Lung (tissue), 12 donors: ENCODE results near the gene SEZ6L2. TPM values are rescaled to one million over a fixed set of nuclear protein-coding genes. Genes with fewer than 3 reads are reported as not detected.
"Not testable (repeated sequence)": the region's sequence is repeated elsewhere in the genome, so short reads cannot be mapped to it uniquely, and the experiment has no call there.

Experiments used
- ATAC-seq: fragments of 200-7000 bp; cut with Tn5 transposase; one replicate; pipeline ENCODE4 v1.9.1; 2020; ENCODE audit warnings: moderate number of reproducible peaks; ENCODE audit not compliant: insufficient read depth, low FRiP score
- DNase-seq, 3 donors: peaks; one replicate each; pipeline ENCODE4 v3.0.0-alpha.2; 2013 to 2017
- H3K27ac ChIP-seq, 2 donors: one replicate each; pipeline ENCODE4 v1.5.1; 2013; ENCODE audit warnings: mild to moderate bottlenecking in 2 of 2, moderate library complexity in 2 of 2, control low read depth in 1 of 2, inconsistent platforms in 1 of 2, low read depth in 1 of 2, low read length in 1 of 2
- H3K27me3 ChIP-seq, 3 donors: one replicate each; pipeline ENCODE4 v1.5.1; 2013; ENCODE audit warnings: low read length in 2 of 3; ENCODE audit not compliant: control insufficient read depth in 3 of 3, insufficient read depth in 3 of 3
- H3K36me3 ChIP-seq, 4 donors: one replicate each; pipeline ENCODE4 v1.5.1; 2013; ENCODE audit warnings: low read length in 4 of 4, mild to moderate bottlenecking in 1 of 4, moderate library complexity in 1 of 4; ENCODE audit not compliant: control insufficient read depth in 4 of 4, insufficient read depth in 4 of 4
- H3K4me1 ChIP-seq, 5 donors: one replicate each; pipeline ENCODE4 v1.5.1; 2013; ENCODE audit warnings: low read length in 5 of 5, mild to moderate bottlenecking in 2 of 5, moderate library complexity in 1 of 5; ENCODE audit not compliant: control insufficient read depth in 5 of 5, insufficient read depth in 5 of 5
- H3K4me3 ChIP-seq: one replicate; pipeline ENCODE4 v1.5.1; 2013; ENCODE audit warnings: mild to moderate bottlenecking, control low read depth, moderate library complexity
- H3K9ac ChIP-seq, 2 donors: one replicate each; pipeline ENCODE4 v1.5.1; 2013; ENCODE audit warnings: low read length in 2 of 2, control low read depth in 1 of 2; ENCODE audit not compliant: insufficient read depth in 1 of 2
- H3K9me3 ChIP-seq, 4 donors: one replicate each; pipeline ENCODE4 v1.5.1; 2013; ENCODE audit warnings: low read length in 3 of 4, mild to moderate bottlenecking in 1 of 4, moderate library complexity in 1 of 4; ENCODE audit not compliant: control insufficient read depth in 4 of 4, insufficient read depth in 3 of 4
- CTCF ChIP-seq: IDR thresholded peaks from 2 replicates; pipeline ENCODE4 v1.5.1; 2012; ENCODE audit warnings: mild to moderate bottlenecking; ENCODE audit errors: control extremely low read depth, extremely low read depth
- WGBS, 2 donors: extraction: QIAGEN DNeasy Blood & Tissue Kit; methylation state at CpG; one replicate each; pipeline ENCODE4 v1.1.7; 2013; 5-methylcytosine and 5-hydroxymethylcytosine counted together
- polyA plus RNA-seq, 2 donors: library from polyadenylated mRNA; stranded (reverse); fragments of 200-250 nt; gene quantifications; one replicate each; pipeline ENCODE4 v1.2.1, GENCODE V29; 2013
- total RNA-seq, 2 donors: library from RNA; depleted of rRNA in 1 of 2; stranded (reverse); fragments of >200 nt in 1 of 2; gene quantifications; one replicate each; pipeline ENCODE4 v1.2.1, GENCODE V29; 2014 to 2021
- donor health status: control.
- donor health status: control.
- donor health status: Bipolar disorder and iron deficiency.
- donor health status: healthy.
- donor health status: DM: yes; HTN: yes; CAD: no.

The SEZ6L2 gene
- total and polyA plus RNA-seq, 4 donors: 4.6 to 19.2 (median 6.1) TPM

GRCh38 chr16:29871822-29872546 is 27.4 kb downstream of the SEZ6L2 start:
- peaks cover 0 to 2% (median 0%) of the 10 kb centered on the region in 5 donors for H3K4me1 ChIP-seq
- H3K36me3 ChIP-seq: no peaks in the 10 kb centered on the region
- H3K27me3 ChIP-seq: peaks cover 0 to 21% (median 14%) of the 10 kb centered on the region in 3 donors
- DNase-seq (no peak), ATAC-seq (no peak)
- H3K4me3 ChIP-seq: no peak overlapping the region
- WGBS, 2 donors: 89 to 92% methylated on average over 16 of the region's 16 CpGs
- no peak for TF ChIP-seq CTCF
- H3K27ac ChIP-seq: no peak overlapping the region
- peaks cover 0 to under 1% (median 0%) of the 10 kb centered on the region in 4 donors for H3K9me3 ChIP-seq
- no peak overlapping the region for H3K9ac ChIP-seq

- not testable (repeated sequence) for DNase-seq, ATAC-seq, H3K9me3 ChIP-seq, H3K27me3 ChIP-seq, H3K9ac ChIP-seq, H3K36me3 ChIP-seq, H3K4me3 ChIP-seq, H3K4me1 ChIP-seq, H3K27ac ChIP-seq
- WGBS, 2 donors: 95 to 96% methylated on average over 8 of the region's 8 CpGs
Observed at GRCh38 chr16:29869067-29869466, 30.3 kb downstream of the SEZ6L2 start.

DNA sequence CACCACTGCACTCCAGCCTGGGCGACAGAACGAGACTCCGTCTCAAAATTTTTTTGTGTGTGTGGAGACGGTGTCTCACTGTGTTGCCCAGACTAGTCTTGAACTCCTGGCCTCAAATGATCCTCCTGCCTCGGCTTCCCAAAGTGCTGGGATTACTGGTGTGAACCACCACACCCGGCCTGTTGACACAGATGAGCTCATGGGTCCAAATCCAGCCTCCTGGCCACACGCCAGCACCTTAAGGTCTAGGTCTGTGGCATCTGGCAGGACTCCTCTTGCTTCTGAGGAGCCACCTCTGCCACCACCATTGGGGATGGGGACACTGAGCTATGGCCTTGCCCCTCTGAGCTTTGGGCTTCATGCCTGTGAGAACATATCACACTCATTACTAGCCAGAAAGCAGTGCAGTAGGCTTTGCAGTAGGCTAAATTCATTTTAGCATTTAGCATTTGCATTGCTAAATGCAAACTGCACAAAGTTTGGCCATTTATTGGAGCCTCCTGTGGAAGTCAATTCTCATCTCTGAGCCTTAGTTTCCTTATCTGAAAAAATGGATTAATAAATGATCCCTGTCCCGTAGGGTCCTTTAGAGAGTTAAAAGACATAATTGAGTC is 30.8 kb downstream of the SEZ6L2 start:
- Histone ChIP-seq H3K36me3 (no peaks in the 10 kb centered on the region), H3K4me3 (no peak overlapping the region), H3K9ac (no peak overlapping the region), H3K9me3 (no peaks in the 10 kb centered on the region), H3K27me3 (no peaks in the 10 kb centered on the region), H3K27ac (no peak overlapping the region), H3K4me1 (peaks cover 0 to 3% (median 0%) of the 10 kb centered on the region in 5 donors)
- DNase-seq (no peak), ATAC-seq (no peak)
- TF ChIP-seq CTCF: no peak
- WGBS, 2 donors: 83 to 92% methylated on average over 8 of the region's 8 CpGs

GRCh38 chr16:29864205-29864604 is 35.1 kb downstream of the SEZ6L2 start:
- ATAC-seq: no peak

More at GRCh38 chr16:29864205-29864604, 35.1 kb downstream of the SEZ6L2 start:
- H3K27me3 ChIP-seq: no peaks in the 10 kb centered on the region
- no peak for TF ChIP-seq CTCF
- H3K9ac ChIP-seq: no peak overlapping the region
- H3K36me3 ChIP-seq: peaks cover 0 to 14% (median 11%) of the 10 kb centered on the region in 4 donors
- no peak overlapping the region for H3K27ac ChIP-seq
- H3K9me3 ChIP-seq: no peaks in the 10 kb centered on the region
- no peak overlapping the region for H3K4me3 ChIP-seq
- 82 to 85% methylated on average over 9 of the region's 9 CpGs for WGBS, 2 donors
- H3K4me1 ChIP-seq: peaks cover 0 to 10% (median 2%) of the 10 kb centered on the region in 5 donors
- no peak for DNase-seq
